T1000 (cell line): ENCODE results near the gene SMARCE1.

Experiments
- DNase-seq: peaks from one replicate; lab custom pipeline; 2025; ENCODE audit warnings: mixed read lengths; lab: John Stamatoyannopoulos, UW

Gene SMARCE1

DNA sequence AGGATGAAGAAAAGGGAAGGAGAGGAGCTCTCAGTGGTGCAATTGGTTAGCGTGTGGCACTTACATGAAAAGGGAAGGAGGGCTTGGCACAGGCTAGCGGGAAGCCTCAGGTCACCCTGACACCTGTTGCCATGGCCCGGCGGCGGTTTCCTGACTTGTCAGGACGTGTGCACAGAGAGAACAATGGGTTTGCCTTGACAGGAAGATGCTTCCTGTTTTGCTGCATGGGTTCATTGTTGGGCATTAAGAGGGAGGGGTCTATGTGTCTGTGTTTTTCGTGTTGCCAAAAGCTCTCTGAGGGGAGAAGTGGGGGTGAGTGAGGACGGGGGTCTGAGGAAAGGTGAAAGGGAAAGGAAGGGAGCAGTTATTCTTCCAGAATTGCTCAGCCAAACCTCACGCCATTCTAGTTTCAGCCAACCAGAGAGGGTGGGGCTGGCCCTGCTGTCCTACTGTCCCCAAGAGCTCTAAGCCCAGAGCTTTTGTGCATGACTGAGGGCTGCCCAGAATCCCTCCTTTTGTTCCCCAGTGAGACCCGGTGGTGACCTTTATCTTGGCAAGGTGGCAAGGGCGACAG is 65.2 kb downstream of the SMARCE1 start:
- no peak for DNase-seq

DNA sequence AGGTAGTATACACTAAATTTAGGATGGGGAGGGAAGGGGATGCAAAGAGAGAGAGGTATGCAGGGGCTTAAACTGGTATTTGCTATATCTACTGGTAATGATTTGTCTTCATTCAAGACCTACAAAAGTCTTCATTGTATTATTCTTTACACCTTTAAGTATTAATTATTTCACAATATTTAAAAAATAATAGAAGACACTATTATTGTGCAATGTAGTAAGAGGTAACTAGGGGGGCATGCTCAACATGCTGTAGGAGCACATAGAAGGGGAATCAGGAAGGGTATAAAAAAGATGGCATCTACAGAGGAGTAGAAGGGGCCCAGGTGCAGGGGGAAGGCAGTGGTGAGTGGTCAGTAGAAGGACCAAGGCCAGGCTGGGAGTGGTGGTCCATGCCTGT is 67.5 kb downstream of the SMARCE1 start:
- DNase-seq, result no peak

DNA sequence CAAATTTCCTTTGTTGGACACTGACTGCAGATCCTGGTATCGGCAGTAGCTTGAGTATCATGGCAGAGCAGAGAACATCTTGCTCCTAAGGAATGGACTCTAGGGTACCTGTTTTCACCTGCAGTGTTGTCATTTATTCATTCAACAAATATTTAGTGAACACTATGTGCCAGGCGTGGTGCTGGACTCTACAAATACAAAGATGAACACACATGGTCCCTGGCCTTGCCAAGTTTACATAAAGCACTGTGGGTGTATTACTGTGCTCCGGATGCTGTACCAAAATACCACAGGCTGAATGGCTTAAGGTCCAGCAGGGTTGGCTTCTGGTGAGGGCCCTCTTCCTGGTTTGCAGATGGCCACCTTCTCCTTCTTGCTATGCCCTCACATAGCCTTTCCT is 68.1 kb downstream of the SMARCE1 start:
- DNase-seq, result no peak

DNA sequence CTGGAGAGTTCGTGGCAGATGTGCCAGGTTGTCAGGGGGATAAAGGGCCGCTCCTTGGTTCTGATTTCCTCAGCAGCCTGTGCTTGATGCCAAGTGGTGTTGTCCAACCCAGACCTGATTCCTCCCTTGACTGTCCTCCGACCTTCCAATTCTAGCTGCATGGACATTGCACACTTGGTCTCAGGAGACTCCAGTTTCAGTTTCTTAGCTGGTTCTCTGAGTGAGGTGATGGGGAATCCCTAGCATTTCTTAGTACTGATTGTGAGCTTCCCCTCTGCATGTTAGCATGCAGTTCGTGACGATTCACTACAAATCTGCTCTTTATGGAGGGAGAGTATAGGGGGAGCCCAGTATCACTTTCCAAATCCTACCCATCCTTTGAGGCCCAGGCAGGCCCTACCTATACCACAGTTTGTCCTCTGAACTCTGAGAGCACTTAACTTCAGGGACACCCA is 70.0 kb downstream of the SMARCE1 start:
- DNase-seq, result no peak

DNA sequence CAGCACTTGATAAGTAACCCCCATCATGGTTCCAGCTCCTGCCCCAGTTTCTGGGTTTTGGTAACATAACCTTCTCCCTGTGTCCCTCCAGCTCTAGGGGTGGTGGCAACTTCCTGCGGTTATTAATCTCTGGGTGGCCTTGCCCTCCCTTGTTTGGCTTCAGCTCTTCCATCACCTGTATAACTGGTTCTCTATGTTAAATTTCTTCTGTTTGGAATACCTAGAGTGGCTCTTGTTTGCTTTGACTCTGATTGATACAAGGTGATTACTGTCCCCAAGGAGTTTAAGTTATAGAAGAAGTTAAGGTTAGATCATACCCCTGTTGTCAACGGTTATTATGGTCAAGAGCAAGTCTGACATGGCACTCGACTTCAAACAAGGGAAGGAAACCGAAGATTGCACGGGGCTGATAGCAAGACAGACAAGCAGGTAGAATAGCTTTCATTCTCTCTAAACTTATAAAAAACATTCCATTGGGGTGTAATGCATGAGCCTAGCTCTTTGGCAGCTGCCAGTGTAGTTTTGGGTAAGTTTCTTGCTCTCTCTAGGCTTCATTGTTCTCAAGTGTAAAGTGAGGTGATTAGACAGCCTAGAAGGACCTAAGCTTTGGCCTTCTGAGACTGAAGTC is 71.4 kb downstream of the SMARCE1 start:
- no peak for DNase-seq
